Aorta (tissue), 5 donors: Measurements from ENCODE around the gene SZT2. TPM values are rescaled to one million over a fixed set of nuclear protein-coding genes. Genes with fewer than 3 reads are reported as not detected.
"Not testable (repeated sequence)": the region's sequence is repeated elsewhere in the genome, so short reads cannot be mapped to it uniquely, and the experiment has no call there.

ENCODE experiments used
- ATAC-seq: fragments of 200-7000 bp; cut with Tn5 transposase; one replicate; pipeline ENCODE4 v1.9.1; 2022; ENCODE audit warnings: moderate library complexity; ENCODE audit not compliant: low FRiP score
- DNase-seq, 2 donors: peaks; one replicate each; pipeline ENCODE4 v3.0.0-alpha.2; 2020
- H3K27ac ChIP-seq, 2 donors: one replicate each; pipeline ENCODE4 v1.5.1; 2013; ENCODE audit warnings: low read length in 2 of 2, mild to moderate bottlenecking in 2 of 2, moderate library complexity in 2 of 2, control low read depth in 1 of 2, inconsistent platforms in 1 of 2, low read depth in 1 of 2
- H3K27me3 ChIP-seq, 2 donors: one replicate each; pipeline ENCODE4 v1.6.1; 2013; ENCODE audit warnings: control low read depth in 1 of 2, low read length in 1 of 2, mild to moderate bottlenecking in 1 of 2, moderate library complexity in 1 of 2; ENCODE audit not compliant: insufficient read depth in 2 of 2, control insufficient read depth in 1 of 2
- H3K36me3 ChIP-seq, 2 donors: one replicate each; pipeline ENCODE4 v1.6.1; 2013; ENCODE audit warnings: control low read depth in 1 of 2, low read length in 1 of 2, mild to moderate bottlenecking in 1 of 2; ENCODE audit not compliant: insufficient read depth in 2 of 2, control insufficient read depth in 1 of 2
- H3K4me1 ChIP-seq, 2 donors: one replicate each; pipeline ENCODE4 v1.6.1; 2013; ENCODE audit warnings: low read length in 2 of 2, control low read depth in 1 of 2, mild to moderate bottlenecking in 1 of 2, moderate library complexity in 1 of 2; ENCODE audit not compliant: insufficient read depth in 2 of 2, control insufficient read depth in 1 of 2
- H3K4me3 ChIP-seq, 2 donors: one replicate each; pipeline ENCODE4 v1.5.1; 2013; ENCODE audit warnings: low read length in 2 of 2, control low read depth in 1 of 2, mild to moderate bottlenecking in 1 of 2
- H3K9me3 ChIP-seq: one replicate; pipeline ENCODE4 v1.6.1; 2013; ENCODE audit warnings: mild to moderate bottlenecking, low read length; ENCODE audit not compliant: control insufficient read depth
- WGBS, 2 donors: extraction: QIAGEN DNeasy Blood & Tissue Kit; methylation state at CpG; one replicate each; pipeline ENCODE4 v1.1.7; 2013; 5-methylcytosine and 5-hydroxymethylcytosine counted together
- intact Hi-C, 2 donors: fragments of 100-400 bp; cut with DNase I; formaldehyde crosslinking; loops; one replicate each; pipeline versions ENCODE4 v1.14.2 to v1.15.0; 2022
- polyA plus RNA-seq, 2 donors: library from polyadenylated mRNA; stranded (reverse); fragments of 200-250 nt; gene quantifications; one replicate each; pipeline ENCODE4 v1.2.3, GENCODE V29; 2013
- total RNA-seq, 2 donors: library from RNA; stranded (reverse); fragmentation: NEBNext Ultra II Directional; extraction: Animal tissue kit (Norgen Biotek cat#: 25700); gene quantifications; one replicate each; pipeline ENCODE4 v1.2.1, GENCODE V29; 2021
- donor health status: healthy with polysubstance abuse.
- donor health status: Bipolar disorder and iron deficiency.
- donor health status: DM: no; HTN: no; CAD: no.
- donor health status: DM: no; HTN: no; CAD: no.
- donor health status: DM: yes; HTN: yes; CAD: no.

SZT2 gene
- total and polyA plus RNA-seq, 4 donors = 5.6 to 91.5 (median 46.6) TPM

DNA sequence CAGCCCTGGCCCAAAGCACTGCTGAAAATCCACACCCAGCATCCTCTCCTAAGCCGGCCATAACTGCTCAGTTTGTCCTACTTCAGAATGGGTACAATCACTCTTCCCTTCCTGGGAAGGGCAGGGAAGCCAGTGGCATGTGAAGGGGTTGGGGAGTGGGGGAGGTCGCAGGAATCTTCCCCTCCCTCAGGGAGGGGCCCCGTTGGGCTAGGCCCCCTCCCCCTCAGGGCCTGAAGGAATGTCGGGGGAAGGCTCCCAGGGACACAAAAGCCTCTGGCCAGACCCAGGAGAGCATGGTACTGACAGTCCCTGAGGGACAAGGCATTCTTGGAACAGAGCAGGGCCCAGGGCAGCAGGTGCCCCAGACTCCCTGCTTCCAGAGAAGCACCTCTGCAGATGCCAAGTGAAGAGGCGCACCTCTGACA is 23.1 kb upstream of the SZT2 start:
- Histone ChIP-seq H3K36me3 (peaks cover 0 to 8% of the 10 kb centered on the region in 2 donors), H3K9me3 (no peaks in the 10 kb centered on the region), H3K27ac (no peak overlapping the region), H3K4me1 (peaks cover 0 to 4% of the 10 kb centered on the region in 2 donors), H3K4me3 (peak overlapping the region in 1 of 2 donors; percentile 65), H3K27me3 (no peaks in the 10 kb centered on the region)
- DNase-seq = no peak
- intact Hi-C loops = no loop called here
- ATAC-seq = no peak
- 19% methylated on average over 5 of the region's 5 CpGs for WGBS, 2 donors

DNA sequence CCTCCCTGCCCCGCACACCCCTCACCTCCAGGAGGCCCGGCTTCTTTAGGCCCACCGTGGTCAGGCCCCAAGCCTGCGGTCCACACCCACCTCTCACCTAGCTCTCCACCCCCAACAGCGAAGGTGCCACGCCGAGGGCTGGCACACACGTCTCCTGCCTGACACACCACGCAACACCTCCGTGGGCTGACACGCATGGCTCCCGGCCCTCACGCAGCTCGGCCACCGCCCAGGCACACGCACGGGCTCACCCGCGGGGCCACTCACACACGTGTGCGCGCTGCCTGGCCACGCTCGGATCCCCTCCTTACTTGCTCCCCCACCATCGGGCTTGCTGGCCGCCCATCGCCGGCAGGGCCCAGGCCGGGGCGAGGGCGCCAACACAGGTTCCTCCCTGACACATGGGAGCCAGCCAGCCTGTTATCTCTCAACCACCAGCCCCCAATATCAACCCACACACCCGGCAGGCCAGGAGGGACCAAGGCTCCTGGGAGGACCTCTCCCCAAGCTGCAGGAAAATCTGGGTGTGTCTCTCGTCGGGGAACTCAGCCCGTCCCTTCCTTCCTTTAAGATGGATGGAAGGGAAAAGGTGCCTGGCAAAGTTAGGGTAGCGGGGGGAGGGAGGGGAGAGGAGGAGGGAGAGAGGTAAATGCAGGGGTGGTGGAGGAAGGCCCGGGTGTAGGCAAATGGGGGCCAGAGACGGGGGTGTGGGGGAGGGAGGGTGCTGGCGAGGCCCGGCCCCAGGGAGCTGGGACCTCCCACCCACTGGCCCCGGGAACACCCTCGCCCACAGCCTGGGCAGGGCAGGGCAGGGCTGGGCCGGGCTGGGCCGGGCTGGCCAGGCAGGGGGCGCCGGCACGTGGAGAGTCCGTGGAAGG is 22.4 kb upstream of the SZT2 start:
- Histone ChIP-seq H3K4me1 (peaks cover 0 to 4% of the 10 kb centered on the region in 2 donors), H3K4me3 (peak overlapping the region; percentile 35 to 65), H3K27ac (peak overlapping the region in 1 of 2 donors; percentile 72), H3K36me3 (peaks cover 0 to 8% of the 10 kb centered on the region in 2 donors), H3K9me3 (no peaks in the 10 kb centered on the region), H3K27me3 (no peaks in the 10 kb centered on the region)
- peak; percentile 76 for ATAC-seq
- 1% methylated on average over 40 to 48 of the region's 48 CpGs for WGBS, 2 donors
- DNase-seq = peak; percentile 56 to 80
- intact Hi-C loops = no loop called here

DNA sequence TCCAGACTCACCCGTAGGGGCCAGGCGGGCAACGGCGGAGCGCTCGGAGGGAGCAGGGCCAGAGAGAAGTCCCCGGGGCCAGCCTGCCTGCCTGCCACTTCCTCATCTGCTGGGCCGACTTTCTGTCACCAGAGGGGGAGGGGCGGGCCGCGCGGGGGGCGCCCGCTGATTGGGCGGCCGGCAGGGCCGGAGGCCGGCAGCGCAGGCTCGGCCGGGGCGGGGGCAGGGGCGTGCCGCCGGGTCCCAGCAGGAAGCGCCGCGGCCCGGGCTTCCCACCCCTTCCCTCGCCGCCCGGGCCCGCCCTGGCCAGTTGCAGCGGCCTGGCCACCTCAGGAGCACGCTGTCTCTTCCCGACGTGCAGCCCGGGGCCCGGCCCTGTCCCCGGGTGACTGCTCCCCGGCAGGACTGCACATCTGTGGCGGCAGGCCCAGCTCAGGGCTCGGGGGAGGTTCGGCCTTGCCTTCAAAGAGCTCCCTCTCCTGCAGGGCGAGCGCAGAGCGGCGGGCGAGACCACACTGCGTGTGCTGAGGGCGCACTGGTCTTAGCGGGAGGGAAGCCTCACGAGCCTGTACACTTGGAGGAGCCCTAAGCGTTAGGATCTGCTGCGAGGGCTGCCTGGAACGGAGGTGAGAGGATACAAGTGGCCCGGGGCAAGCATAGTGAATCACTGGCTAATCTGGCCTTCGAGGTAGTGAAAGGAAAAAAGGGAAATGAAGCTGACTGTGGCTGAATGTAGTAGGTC is 21.6 kb upstream of the SZT2 start, which contains the start of gene ELOVL1:
Gene ELOVL1, minus strand, starts transcription at position 108 of the 742 bp plus-strand sequence. CDS start 2,402 bp downstream, outside the sequence.
- intact Hi-C loops = loop anchor here in 1 of 2 donors (1.0 kb wide), 1 partner anchor 21 kb away; the partner anchor contains the start of genes MED8 and SZT2
- Histone ChIP-seq H3K9me3 (no peaks in the 10 kb centered on the region), H3K36me3 (peaks cover 0 to 8% of the 10 kb centered on the region in 2 donors), H3K27ac (peak within 1 kb of the TSS in 1 of 2 donors; percentile 84), H3K4me1 (peaks cover 0 to 4% of the 10 kb centered on the region in 2 donors), H3K4me3 (peak within 1 kb of the TSS; percentile 65 to 72), H3K27me3 (no peaks in the 10 kb centered on the region)
- WGBS, 2 donors = 0% methylated on average over 43 to 58 of the region's 58 CpGs
- DNase-seq (peak; percentile 97 to 98), ATAC-seq (peak; percentile 96)

DNA sequence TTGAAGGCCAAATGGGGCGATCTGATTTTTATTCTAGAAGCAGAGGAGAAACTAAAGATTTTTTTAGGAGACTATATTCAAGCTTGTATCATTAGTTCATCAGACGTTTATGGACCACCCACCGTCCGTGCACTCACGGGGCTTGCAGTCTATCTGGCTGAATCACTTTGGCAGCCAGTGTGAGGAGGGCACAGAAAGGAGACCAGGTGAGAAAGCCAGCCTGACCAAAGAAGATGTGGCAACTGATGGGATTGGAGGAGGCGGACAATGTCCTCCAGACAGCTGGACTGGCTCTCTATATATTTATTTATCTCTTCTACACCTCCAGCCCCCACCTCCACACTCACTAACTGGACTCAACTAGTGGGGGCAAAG is 21.1 kb upstream of the SZT2 start:
- Histone ChIP-seq H3K4me3 (peak overlapping the region; percentile 65 to 72), H3K36me3 (peaks cover 0 to 5% of the 10 kb centered on the region in 2 donors), H3K27me3 (no peaks in the 10 kb centered on the region), H3K27ac (peak overlapping the region in 1 of 2 donors; percentile 84), H3K4me1 (peaks cover 0 to 4% of the 10 kb centered on the region in 2 donors), H3K9me3 (no peaks in the 10 kb centered on the region)
- WGBS, 2 donors = 17 to 20% methylated on average over 6 of the region's 6 CpGs
- intact Hi-C loops = loop anchor here in 1 of 2 donors (1.0 kb wide), 1 partner anchor 21 kb away; the partner anchor contains the start of genes MED8 and SZT2
- ATAC-seq = no peak
- DNase-seq = no peak

DNA sequence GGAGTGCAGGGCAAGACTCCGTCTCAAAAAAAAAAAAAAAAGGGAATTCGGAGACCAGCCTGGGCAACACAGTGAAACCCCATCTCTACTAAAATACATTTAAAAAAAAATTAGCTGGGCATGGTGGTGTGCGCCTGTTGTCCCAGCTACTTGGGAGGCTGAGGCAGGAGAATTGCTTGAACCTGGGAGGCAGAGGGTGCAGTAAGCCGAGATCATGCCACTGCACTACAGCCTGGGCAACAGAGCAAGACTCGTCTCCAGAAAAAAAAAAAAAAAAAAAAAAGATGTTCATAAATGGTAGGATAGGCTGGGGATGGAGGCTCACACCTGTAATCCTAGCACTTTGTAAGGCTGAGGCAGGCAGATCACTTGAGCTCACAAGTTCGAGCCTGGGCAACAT is 19.9 kb upstream of the SZT2 start:
- H3K4me1 ChIP-seq, intact Hi-C loops, H3K27me3 ChIP-seq, H3K36me3 ChIP-seq, DNase-seq, H3K9me3 ChIP-seq, H3K4me3 ChIP-seq, ATAC-seq, H3K27ac ChIP-seq: not testable (repeated sequence)
- 97 to 99% methylated on average over 6 of the region's 6 CpGs for WGBS, 2 donors

DNA sequence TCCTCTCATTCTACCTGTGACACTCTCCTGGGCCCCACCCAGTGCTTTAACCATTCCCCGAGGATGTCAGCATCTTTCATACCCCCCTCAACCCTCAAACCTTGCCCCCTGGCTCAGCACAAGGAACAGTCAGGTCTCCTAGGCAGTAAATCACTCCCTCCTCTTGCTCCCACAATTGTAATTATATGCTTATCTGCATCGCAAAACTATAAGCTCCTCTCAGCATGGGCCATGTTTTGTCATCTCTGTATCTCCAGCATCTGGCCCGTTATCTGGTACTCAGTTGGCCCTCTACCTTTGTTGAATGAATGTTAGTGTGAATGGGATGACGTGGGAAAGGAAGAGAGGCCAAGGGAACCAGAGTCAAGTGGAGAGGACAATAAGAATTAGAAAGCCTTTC is 19.1 kb upstream of the SZT2 start:
- no peak overlapping the region for H3K4me3 ChIP-seq
- no peaks in the 10 kb centered on the region for H3K9me3 ChIP-seq
- WGBS, 2 donors = 83 to 85% methylated on average over 4 of the region's 4 CpGs
- ATAC-seq (no peak), DNase-seq (no peak)
- no peaks in the 10 kb centered on the region for H3K36me3 ChIP-seq
- H3K4me1 ChIP-seq = peaks cover 0 to 4% of the 10 kb centered on the region in 2 donors
- no peaks in the 10 kb centered on the region for H3K27me3 ChIP-seq
- intact Hi-C loops = no loop called here
- H3K27ac ChIP-seq = no peak overlapping the region

DNA sequence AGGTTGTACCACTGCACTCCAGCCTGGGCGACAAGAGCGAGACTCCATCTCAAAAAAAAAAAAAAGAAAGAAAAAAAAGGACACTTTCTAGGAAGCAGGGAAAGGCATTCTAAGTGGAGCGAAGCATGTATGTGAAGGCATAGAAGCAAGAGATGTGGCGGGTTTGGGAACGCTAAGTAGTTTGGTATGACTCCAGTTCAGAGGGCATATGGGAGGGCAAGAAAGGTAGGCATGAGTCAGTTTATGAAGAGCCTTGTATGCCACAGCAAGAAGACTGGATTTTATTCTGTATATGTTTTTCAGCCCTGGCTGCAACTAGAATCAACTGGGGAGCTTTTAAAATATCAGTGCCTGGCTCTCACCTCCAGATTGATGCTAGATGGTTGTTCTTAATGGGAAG is 17.5 kb upstream of the SZT2 start:
- H3K27ac ChIP-seq = no peak overlapping the region

DNA sequence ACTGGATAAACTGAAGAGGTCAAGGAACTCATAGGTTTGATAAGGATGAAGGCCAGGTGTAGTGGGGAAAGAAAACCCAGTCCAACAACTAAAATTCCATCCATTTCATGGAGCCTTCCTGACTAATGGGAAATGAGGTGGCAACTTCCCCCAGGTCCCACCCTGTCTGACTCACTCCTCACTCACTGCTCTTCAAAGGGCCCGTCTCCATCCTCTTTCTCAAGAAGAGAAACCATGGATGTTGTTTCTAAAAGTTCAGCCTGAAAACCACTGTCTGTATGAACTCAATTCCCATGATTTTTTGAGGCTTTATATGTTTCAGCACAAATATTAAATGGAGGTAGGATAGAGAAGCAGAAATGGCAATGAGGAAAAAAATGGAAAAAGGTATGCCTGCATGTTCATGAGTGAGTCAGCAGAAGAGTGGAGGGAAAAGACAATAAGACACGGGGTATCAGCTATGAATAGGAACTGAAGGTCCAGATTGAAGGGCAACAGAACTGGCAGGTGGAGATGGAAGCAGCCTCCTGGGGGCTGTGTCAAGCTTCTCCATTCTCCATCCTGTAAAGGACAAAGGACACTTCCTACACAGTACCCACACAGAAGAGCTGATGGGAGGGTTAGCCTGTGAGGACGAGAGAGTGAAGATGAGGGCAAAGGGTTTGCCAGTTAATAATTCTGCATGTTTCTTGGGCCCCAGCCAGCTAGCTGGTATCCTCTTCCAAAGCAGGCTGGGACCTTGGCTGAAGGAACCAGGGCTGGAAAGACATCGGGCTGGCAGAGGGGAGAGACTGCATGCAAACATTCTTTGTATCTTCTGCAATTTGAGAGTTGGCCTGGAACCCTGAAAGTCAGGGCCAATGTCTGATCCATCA is 16.4 kb upstream of the SZT2 start:
- no peaks in the 10 kb centered on the region for H3K9me3 ChIP-seq
- no peaks in the 10 kb centered on the region for H3K36me3 ChIP-seq
- no peaks in the 10 kb centered on the region for H3K27me3 ChIP-seq
- whole genome bisulfite sequencing, 2 donors = 42 to 43% methylated on average over 4 of the region's 4 CpGs
- no peak overlapping the region for H3K27ac ChIP-seq
- no peak for DNase-seq
- intact Hi-C loops = no loop called here
- no peak for ATAC-seq
- peaks cover 0 to 4% of the 10 kb centered on the region in 2 donors for H3K4me1 ChIP-seq
- H3K4me3 ChIP-seq = no peak overlapping the region

More for the DNA sequence above, 17.5 kb upstream of the SZT2 start:
- intact Hi-C loops = no loop called here
- no peaks in the 10 kb centered on the region for H3K9me3 ChIP-seq
- H3K4me3 ChIP-seq = no peak overlapping the region
- peaks cover 0 to 4% of the 10 kb centered on the region in 2 donors for H3K4me1 ChIP-seq
- no peaks in the 10 kb centered on the region for H3K27me3 ChIP-seq
- WGBS, 2 donors = 97% methylated on average over 5 of the region's 5 CpGs
- H3K36me3 ChIP-seq = no peaks in the 10 kb centered on the region
- no peak for DNase-seq
- ATAC-seq = no peak
